GM12865 (cell line): ENCODE results near the gene INSIG1.
A peak's percentile ranks its signal among the peaks of the same experiment; 100 is the strongest.

Experiments used
- DNase-seq: peaks from one replicate; pipeline ENCODE4 v3.0.0; 2010; ENCODE audit warnings: low read depth
- H3K4me3 ChIP-seq: 2 replicates; pipeline ENCODE4 v1.5.1; 2011; ENCODE audit warnings: mild to moderate bottlenecking, low read depth, low read length, control low read depth
- CTCF ChIP-seq: IDR thresholded peaks from 2 replicates; pipeline ENCODE4 v1.5.1; 2011; ENCODE audit warnings: low read length, control low read depth, low read depth, inconsistent platforms; ENCODE audit not compliant: insufficient read depth; ENCODE audit errors: missing control alignments

Gene INSIG1

GRCh38 chr7:155343150-155343549 lies 45.5 kb downstream of the INSIG1 start:
- no peak overlapping the region for H3K4me3 ChIP-seq

GRCh38 chr7:155343661-155344121 lies 46.0 kb downstream of the INSIG1 start:
- DNase-seq, result no peak
- H3K4me3 ChIP-seq, result no peak overlapping the region
- no peak for TF ChIP-seq CTCF

More at GRCh38 chr7:155343150-155343549, 45.5 kb downstream of the INSIG1 start:
- no peak for TF ChIP-seq CTCF
- DNase-seq, result no peak

GRCh38 chr7:155344270-155344617 lies 46.6 kb downstream of the INSIG1 start:
- DNase-seq, result no peak
- no peak for TF ChIP-seq CTCF
- H3K4me3 ChIP-seq, result peak overlapping the region; percentile 10; the same call in 1 of the 2 replicates

GRCh38 chr7:155344618-155345433 lies 47.1 kb downstream of the INSIG1 start:
- peak; percentile 87 for TF ChIP-seq CTCF
- H3K4me3 ChIP-seq, result peak overlapping the region; percentile 22
- DNase-seq, result peak; percentile 78

GRCh38 chr7:155345490-155345889 lies 47.8 kb downstream of the INSIG1 start:
- DNase-seq, result no peak
- no peak for TF ChIP-seq CTCF
- no peak overlapping the region for H3K4me3 ChIP-seq

- no peak overlapping the region for H3K4me3 ChIP-seq
- no peak for DNase-seq
- no peak for TF ChIP-seq CTCF
These were observed 48.6 kb downstream of the INSIG1 start for GRCh38 chr7:155346285-155346684.

- no peak overlapping the region for H3K4me3 ChIP-seq
- no peak for DNase-seq
- no peak for TF ChIP-seq CTCF
These were observed 51.1 kb downstream of the INSIG1 start for GRCh38 chr7:155348806-155349205.
